Natural killer cell (primary cell): Measurements from ENCODE around the gene HOXA6. TPM values are rescaled to one million over a fixed set of nuclear protein-coding genes. Genes with fewer than 3 reads are reported as not detected.
A peak's percentile ranks its signal among the peaks of the same experiment; 100 is the strongest.

Experiments used
- ATAC-seq, 3 donors: fragments of 150-1000 bp in 2 of 3; fragments of 200-7000 bp in 1 of 3; cut with Tn5 transposase; 1 replicate in 1 of 3; 2 replicates in 2 of 3; pipeline ENCODE4 v1.10.0; 2021; ENCODE audit warnings: mild to moderate bottlenecking in 2 of 3, moderate library complexity in 2 of 3
- DNase-seq, 2 donors: peaks; one replicate each; pipeline versions ENCODE4 v3.0.0 to v3.0.0-alpha.2; 2013 to 2021; ENCODE audit warnings: mixed read lengths in 1 of 2
- H3K27ac ChIP-seq: one replicate; pipeline ENCODE4 v1.5.1; 2013; ENCODE audit warnings: mild to moderate bottlenecking, low read length
- H3K27me3 ChIP-seq: one replicate; pipeline ENCODE4 v1.6.1; 2013; ENCODE audit warnings: low read length; ENCODE audit not compliant: control insufficient read depth, insufficient read depth
- H3K36me3 ChIP-seq: one replicate; pipeline ENCODE4 v1.6.1; 2013; ENCODE audit warnings: low read length; ENCODE audit not compliant: control insufficient read depth, insufficient read depth
- H3K4me1 ChIP-seq: one replicate; pipeline ENCODE4 v1.6.1; 2013; ENCODE audit warnings: low read length; ENCODE audit not compliant: control insufficient read depth, insufficient read depth
- H3K4me3 ChIP-seq: one replicate; pipeline ENCODE4 v1.5.1; 2013; ENCODE audit warnings: low read length
- H3K9me3 ChIP-seq: one replicate; pipeline ENCODE4 v1.6.1; 2013; ENCODE audit warnings: low read length; ENCODE audit not compliant: control insufficient read depth, insufficient read depth
- H3K27ac Mint-ChIP-seq, 2 donors: one replicate each; pipeline ENCODE4 v1.8.0; 2022; ENCODE audit warnings: mild to moderate bottlenecking in 2 of 2, mixed read lengths in 2 of 2, moderate library complexity in 1 of 2
- H3K27me3 Mint-ChIP-seq, 2 donors: one replicate each; pipeline ENCODE4 v1.8.0; 2022; ENCODE audit warnings: low read depth in 2 of 2, mixed read lengths in 2 of 2
- H3K36me3 Mint-ChIP-seq: one replicate; pipeline ENCODE4 v1.8.0; 2022; ENCODE audit warnings: mixed read lengths
- H3K4me1 Mint-ChIP-seq, 2 donors: one replicate each; pipeline ENCODE4 v1.8.0; 2022; ENCODE audit warnings: mixed read lengths in 2 of 2
- H3K4me3 Mint-ChIP-seq: one replicate; pipeline ENCODE4 v1.8.0; 2022; ENCODE audit warnings: mild to moderate bottlenecking, moderate library complexity, mixed read lengths
- H3K9me3 Mint-ChIP-seq, 2 donors: one replicate each; pipeline ENCODE4 v1.8.0; 2022; ENCODE audit warnings: mixed read lengths in 2 of 2
- CTCF ChIP-seq: fragments of 200-600 bp; IDR thresholded peaks from one replicate; pipeline ENCODE4 v1.8.0; 2022; ENCODE audit warnings: antibody characterized with exemption
- WGBS: methylation state at CpG from one replicate; pipeline ENCODE4 v1.1.7; 2013; ENCODE audit warnings: missing lambda C conversion rate; ENCODE audit not compliant: insufficient coverage; 5-methylcytosine and 5-hydroxymethylcytosine counted together
- intact Hi-C: fragments of 100-400 bp; cut with micrococcal nuclease; formaldehyde crosslinking; loops from one replicate; pipeline ENCODE4 v1.14.2; 2022
- total RNA-seq, 4 donors: library from RNA; stranded (reverse); fragments of 120-200 nt in 1 of 4; gene quantifications; one replicate each; pipeline versions ENCODE4 v1.2.3 to v1.2.4, GENCODE V29; 2013 to 2022

The HOXA6 gene
- total RNA-seq, 3 donors from 2014 or later (not counting 1 experiment from before 2014, with no cell fraction given), result 0.28 to 0.65 (median 0.43) TPM

- peaks cover 23 to 30% of the 10 kb centered on the region in 2 donors for H3K4me1 Mint-ChIP-seq
- no peak overlapping the region for H3K27ac ChIP-seq
- peaks cover 67% of the 10 kb centered on the region for H3K27me3 ChIP-seq
- no peaks in the 10 kb centered on the region for H3K9me3 ChIP-seq
- peak overlapping the region; percentile 40 for H3K4me3 Mint-ChIP-seq
- no peaks in the 10 kb centered on the region for H3K36me3 ChIP-seq
- H3K27me3 Mint-ChIP-seq, result peaks cover 52 to 60% of the 10 kb centered on the region in 2 donors
- intact Hi-C loops, result loop anchor here (2.0 kb wide), 2 partner anchors 13 to 17 kb away; partner anchors contain the start of gene HOXA7
- ATAC-seq, result peak; percentile 76 to 84 (median 80)
- peaks cover 18% of the 10 kb centered on the region for H3K36me3 Mint-ChIP-seq
- H3K4me3 ChIP-seq, result peak overlapping the region; percentile 49
- no peak for TF ChIP-seq CTCF
- WGBS, result under 1% methylated on average over 59 of the region's 59 CpGs
- H3K27ac Mint-ChIP-seq, result peak overlapping the region in 1 of 2 donors; percentile 9
- no peaks in the 10 kb centered on the region for H3K9me3 Mint-ChIP-seq
- DNase-seq, result peak; percentile 55 to 62
- H3K4me1 ChIP-seq, result peaks cover 48% of the 10 kb centered on the region
Observed at GRCh38 chr7:27173511-27173955, 26.0 kb upstream of the HOXA6 start.

GRCh38 chr7:27172823-27173510 lies 25.4 kb upstream of the HOXA6 start:
- WGBS, result 2% methylated on average over 58 of the region's 58 CpGs
- peaks cover 53% of the 10 kb centered on the region for H3K4me1 ChIP-seq
- ATAC-seq, result peak; percentile 11 to 43 (median 22)

GRCh38 chr7:27172315-27172774 lies 24.8 kb upstream of the HOXA6 start:
- peak overlapping the region; percentile 60 to 63 for H3K27ac Mint-ChIP-seq
- intact Hi-C loops, result loop anchor here (2.0 kb wide), 2 partner anchors 14 to 16 kb away; partner anchors contain the start of gene HOXA7
- H3K9me3 ChIP-seq, result no peaks in the 10 kb centered on the region
- H3K27me3 ChIP-seq, result peaks cover 75% of the 10 kb centered on the region
- DNase-seq, result peak; percentile 15 to 28
- no peaks in the 10 kb centered on the region for H3K9me3 Mint-ChIP-seq
- H3K4me3 Mint-ChIP-seq, result peak overlapping the region; percentile 87
- no peak for TF ChIP-seq CTCF
- H3K4me3 ChIP-seq, result peak overlapping the region; percentile 49
- peaks cover 20% of the 10 kb centered on the region for H3K36me3 Mint-ChIP-seq
- peaks cover 52 to 60% of the 10 kb centered on the region in 2 donors for H3K27me3 Mint-ChIP-seq
- peaks cover 57% of the 10 kb centered on the region for H3K4me1 ChIP-seq
- WGBS, result 16% methylated on average over 10 of the region's 10 CpGs
- H3K4me1 Mint-ChIP-seq, result peaks cover 26 to 35% of the 10 kb centered on the region in 2 donors
- H3K36me3 ChIP-seq, result no peaks in the 10 kb centered on the region
- peak overlapping the region; percentile 23 for H3K27ac ChIP-seq
- no peak for ATAC-seq

More at GRCh38 chr7:27172823-27173510, 25.4 kb upstream of the HOXA6 start:
- no peak for TF ChIP-seq CTCF
- Histone ChIP-seq H3K4me3 (peak overlapping the region; percentile 49), H3K27me3 (peaks cover 69% of the 10 kb centered on the region), H3K36me3 (no peaks in the 10 kb centered on the region), H3K9me3 (no peaks in the 10 kb centered on the region), H3K27ac (peak overlapping the region; percentile 23)
- Mint-ChIP-seq H3K9me3 (no peaks in the 10 kb centered on the region), H3K27me3 (peaks cover 52 to 60% of the 10 kb centered on the region in 2 donors), H3K27ac (peak overlapping the region in 1 of 2 donors; percentile 9), H3K4me1 (peaks cover 26 to 32% of the 10 kb centered on the region in 2 donors), H3K4me3 (peak overlapping the region; percentile 87), H3K36me3 (peaks cover 20% of the 10 kb centered on the region)
- intact Hi-C loops, result loop anchor here (2.0 kb wide), 2 partner anchors 14 to 16 kb away; partner anchors contain the start of gene HOXA7
- DNase-seq, result peak in 1 of 2 donors; percentile 53
